Activated naive CD4-positive, alpha-beta T cell treated with Interleukin-2 at 50 U/mL for 16 hours (primary cell): Measurements from ENCODE around the gene CCDC117.
"Not testable (repeated sequence)": the region's sequence is repeated elsewhere in the genome, so short reads cannot be mapped to it uniquely, and the experiment has no call there.

Experiments used
- DNase-seq: peaks from one replicate; pipeline ENCODE4 v3.0.0-alpha.2; 2020

CCDC117 gene

DNA sequence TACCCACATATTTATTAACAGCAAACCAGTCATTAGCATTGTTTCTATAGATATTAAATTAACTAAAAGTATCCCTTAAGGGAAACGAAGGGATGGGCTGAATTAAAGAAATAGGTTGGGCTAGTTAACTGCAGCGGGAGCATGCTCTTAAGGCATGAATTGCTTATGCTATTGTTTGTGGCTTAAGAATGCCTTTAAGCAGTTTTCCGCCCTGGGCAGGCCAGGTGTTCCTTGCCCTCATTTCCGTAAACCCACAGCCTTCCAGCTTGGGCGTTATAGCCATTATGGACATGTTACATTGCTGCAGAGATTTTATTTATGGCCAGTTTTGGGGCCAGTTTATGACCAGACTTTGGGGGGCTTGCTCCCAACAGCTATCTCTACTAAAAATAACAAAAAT lies 32.9 kb downstream of the CCDC117 start:
- DNase-seq = not testable (repeated sequence)

DNA sequence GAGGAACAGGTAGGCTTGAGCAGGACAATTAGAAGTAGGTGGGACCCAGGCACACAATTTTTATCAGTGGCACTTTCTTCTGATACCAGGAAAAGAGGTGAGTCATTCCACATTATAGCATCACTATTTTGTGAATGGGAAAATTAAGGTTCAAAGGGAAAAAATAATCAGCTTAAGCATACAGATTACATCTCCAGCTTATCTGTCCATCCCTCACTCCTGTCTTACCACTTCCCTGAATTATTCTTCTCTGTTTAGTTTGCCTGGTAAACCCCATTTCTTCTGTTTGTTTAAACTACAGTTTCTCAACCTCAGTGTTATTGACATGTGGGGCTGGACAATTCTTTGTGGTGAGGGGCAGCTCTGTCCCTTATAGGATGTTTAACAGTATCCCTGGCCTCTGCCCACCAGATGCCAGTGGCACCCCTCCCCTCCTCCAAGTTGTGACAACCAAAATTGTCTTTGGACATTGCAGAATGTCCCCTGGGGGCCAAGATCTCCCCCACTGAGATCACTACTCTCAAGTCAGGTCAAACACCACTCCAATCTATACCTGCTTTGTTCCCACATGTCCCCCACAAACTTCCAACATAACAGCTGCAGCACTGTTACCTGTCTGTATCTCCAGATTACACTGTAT lies 36.3 kb downstream of the CCDC117 start:
- no peak for DNase-seq

DNA sequence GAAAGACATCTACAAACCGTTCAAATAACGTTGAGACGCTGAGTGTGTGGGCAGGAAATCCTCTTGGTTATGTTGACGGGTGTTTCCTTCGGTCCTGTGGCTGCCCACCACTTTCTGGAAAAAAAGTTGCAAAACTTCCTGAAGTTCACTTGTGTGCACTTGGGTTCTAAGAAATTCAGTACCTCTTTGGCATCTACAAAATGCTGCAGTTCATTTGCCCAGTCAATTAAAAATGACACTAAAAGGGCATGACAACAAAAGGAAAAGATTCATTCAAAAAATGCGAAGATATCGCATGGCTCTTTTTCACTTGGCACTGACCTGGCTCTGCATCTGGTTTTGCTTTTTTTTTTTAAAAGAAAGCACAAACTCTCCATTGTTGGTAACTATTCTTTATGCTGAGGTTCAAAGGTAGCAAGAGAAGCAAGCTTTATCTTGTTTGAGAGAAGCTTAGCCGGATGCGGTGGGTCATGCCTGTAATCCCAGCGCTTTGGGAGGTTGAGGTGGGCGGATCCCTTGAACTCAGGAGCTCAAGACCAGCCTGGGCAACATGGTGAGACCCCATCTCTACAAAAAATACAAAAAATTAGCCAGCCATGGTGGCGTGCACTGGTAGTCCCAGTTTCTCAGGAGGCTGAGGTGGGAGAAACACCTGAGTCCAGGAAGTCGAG lies 38.5 kb downstream of the CCDC117 start:
- DNase-seq = peak; percentile 33

DNA sequence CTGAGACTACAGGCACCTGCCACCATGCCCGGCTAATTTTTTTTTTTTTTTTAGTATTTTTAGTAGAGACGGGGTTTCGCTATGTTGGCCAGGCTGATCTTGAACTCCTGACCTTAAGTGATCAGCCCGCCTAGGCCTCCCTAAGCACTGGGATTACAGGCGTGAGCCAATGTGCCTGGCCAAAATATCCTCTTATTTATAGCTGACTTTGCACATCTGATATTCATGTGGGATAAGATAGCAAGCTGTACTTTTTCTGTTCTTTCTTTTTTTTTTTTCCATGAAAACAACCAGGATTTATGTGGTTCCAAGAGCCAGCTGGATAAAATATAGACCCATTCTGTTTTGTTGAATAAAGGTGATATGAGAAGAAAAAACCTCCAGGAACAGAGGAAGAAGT lies 40.0 kb downstream of the CCDC117 start:
- no peak for DNase-seq

DNA sequence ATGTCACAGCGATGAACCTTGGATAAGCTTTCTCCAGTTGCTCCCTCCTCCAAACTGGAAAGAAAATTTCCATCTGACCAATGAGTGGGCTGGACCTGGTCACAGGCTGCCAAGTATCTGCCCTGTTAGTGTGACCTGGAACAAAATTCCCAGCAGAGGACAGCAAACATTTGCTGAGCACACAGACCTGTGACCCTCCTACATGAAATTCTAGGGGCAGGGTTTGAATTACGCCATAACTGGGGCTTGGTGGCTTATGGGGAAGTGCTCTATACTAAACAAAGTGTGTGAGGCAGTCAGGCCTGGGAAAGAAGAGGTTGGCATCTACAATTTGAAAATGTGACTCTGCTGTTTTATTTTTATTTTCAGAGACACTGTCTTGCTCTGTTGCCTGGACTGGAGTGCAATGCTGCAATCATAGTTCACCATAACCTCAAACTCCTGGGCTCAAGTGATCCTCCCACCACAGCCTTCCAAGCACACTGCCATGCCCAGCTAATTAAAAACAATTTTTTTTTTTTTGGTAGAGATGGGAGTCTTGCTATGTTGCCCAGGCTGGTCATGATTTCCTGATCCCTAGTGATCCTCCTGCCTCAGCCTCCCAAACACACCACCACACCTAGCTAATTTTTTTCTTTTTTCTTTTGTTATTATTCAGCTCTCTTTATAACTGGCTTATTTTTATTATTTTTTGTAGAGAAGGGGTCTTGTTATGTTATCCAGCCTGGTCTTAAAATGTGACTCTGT lies 41.5 kb downstream of the CCDC117 start:
- no peak for DNase-seq

DNA sequence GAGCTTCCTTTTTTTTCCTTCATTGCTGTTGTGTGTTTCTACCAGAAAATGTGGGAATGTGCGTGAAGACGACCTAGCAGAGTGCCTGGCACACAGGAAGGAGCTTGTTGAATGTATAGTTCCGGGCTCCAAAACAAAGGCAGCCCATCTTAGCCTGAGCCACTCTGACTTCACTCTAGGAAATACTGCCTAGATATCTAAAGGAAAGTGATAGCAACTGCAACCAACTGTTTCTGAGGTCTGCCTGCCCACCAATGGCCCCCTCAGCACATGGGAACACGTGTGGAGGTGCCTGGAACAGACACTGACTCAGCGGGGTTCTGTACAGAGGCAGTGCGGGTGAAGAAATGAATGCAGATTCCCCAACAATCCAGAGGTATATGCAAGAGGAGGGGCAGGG lies 42.6 kb downstream of the CCDC117 start:
- DNase-seq = no peak

DNA sequence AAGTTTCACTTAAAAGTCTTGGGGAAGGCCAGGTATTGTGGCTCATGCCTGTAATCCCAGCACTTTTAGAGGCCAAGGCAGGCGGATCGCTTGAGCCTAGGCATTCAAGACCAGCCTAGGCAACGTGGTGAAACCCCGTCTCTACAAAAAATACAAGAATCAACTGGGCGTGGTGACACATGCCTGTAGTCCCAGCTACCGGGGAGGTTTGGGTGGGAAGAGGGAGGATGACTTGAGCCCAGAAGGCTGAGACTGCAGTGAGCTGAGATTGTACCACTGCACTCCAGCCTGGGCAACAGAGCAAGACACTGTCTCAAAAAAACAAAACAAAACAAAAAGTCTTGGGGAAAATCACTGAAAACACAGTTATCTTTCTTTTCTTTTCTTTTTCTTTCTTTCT lies 43.2 kb downstream of the CCDC117 start:
- no peak for DNase-seq

DNA sequence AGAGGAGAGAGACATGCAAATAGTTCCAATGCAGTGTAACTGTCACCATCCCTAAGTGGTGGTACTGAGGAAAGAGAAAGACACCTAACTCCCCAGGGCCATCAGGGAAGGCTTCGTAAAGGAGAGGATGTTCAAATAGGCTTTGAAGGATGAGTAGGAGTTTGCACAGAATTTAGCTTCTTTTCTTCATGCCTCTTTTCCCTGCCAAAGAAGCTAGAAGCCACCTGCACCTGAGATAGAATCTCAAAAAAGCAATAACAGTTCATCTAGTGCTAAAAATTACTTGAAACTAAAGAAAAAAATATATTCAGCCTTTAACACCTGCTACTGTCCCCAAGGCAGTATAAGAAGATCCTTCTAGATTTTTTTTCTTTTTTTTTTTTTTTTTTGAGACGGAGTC lies 44.6 kb downstream of the CCDC117 start:
- no peak for DNase-seq

DNA sequence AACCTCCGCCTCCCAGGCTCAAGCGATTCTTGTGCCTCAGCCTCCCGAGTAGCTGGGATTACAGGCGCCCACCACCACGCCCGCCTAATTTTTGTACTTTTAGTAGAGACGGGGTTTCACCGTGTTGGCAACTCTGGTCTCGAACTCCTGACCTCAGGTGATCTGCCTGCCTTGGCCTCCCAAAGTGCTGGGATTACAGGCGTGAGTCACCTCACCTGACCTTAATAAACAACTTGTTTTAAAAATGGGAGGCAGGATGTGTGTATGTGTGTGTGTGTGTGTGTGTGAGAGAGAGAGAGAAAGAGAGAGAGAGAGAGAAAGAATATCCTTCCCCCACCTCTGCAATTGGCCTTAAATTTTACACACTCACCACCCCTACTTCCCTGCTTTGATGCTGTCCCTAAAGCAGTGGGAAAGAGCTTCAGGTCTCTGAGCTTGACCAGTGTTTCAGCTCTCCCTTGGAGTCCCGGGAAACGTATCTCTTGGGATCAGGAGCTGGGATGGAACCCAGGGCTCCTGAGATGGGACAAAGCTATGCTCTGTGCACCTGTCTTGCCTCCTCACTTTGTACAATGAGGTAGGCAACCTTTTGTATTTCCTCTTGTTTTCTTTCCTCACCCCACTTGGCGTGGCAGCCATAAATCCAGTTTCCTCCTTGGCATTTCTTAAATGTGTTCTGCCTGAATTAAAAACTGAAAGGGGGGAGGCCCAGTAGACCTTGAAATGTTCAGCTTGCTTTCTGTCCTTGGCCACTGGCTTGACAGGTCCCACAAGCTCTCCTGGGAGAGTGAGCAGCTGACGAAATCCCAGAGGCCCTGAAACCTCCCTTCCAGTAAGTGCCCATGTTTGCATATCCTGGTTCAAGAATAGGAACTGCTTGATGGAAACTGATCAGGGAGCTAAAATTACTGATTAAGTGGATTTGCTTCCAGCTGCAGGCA lies 45.7 kb downstream of the CCDC117 start:
- no peak for DNase-seq

DNA sequence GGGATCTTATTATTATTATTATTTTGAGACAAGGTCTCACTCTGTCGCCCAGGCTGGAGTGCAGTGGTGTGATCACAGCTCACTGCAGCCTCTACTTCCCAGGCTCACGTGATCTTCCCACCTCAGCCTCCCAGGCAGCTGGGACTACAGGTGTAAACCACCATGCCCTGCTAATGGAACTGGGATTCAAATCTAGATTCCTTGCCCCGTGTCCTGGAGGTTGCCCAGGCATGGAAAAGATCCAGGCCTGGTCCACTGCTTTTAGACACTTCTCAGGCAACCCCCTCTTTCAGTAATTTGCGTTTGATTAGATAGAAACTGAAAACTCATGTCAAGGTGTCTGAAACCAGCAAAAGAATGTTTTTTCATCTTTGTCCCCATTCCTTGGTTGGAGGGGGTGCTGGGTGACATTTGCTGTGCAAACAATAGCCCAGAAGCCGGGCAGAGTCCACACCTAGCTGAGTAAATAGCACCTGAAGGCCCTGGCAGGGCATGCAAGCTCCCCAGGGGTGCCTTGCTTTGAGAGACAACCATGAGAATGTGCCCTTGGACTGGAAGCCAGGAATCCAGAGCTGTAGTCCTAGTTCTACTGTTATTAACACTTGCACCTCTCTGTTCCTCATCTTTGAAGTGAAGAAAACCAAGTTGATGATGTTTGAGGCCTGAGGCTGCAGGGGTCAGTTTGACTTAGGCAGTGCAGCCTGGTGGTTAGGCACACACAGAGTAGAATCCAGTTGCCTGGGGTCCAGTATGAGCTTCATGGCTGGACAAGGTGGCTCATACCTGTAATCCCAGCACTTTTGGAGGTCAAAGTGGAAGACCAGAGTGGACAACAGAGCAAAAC lies 47.0 kb downstream of the CCDC117 start:
- no peak for DNase-seq

DNA sequence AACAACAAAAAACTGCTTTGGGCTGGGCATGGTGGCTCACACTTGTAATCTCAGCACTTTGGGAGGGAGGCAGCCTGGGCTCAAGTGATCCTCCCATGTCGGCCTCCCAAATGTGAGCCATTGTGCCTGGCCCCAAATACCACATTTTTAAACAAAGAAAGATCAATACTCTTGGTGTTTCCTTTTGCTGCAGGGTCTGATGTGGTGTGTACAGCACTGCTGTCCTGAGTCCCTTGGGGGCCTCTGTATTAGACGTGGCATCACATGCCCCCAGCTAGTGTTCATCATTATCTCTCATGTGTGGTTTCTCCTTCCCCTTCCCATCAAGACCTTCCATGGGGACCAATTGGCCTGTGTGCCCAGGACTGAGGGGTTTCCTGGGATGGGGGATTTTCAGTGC lies 48.4 kb downstream of the CCDC117 start:
- DNase-seq = no peak

DNA sequence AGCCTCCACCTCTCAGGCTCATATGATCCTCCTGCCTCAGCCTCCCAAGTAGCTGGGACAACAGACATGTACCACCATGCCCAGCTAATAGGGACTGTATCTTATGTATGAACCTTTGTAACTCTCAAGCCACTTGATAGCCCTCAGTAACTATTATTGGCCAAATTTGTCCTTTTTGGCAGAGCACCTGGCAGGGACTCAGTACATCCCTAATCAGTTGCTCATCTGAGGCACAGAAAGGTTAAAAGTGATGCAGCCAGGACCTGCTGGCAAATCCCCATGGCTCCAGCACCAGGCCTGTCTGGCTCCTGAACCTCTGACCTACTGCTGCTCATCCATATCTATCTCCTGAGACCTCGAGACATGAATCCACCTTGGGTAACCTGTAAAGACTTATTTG lies 49.0 kb downstream of the CCDC117 start:
- no peak for DNase-seq

DNA sequence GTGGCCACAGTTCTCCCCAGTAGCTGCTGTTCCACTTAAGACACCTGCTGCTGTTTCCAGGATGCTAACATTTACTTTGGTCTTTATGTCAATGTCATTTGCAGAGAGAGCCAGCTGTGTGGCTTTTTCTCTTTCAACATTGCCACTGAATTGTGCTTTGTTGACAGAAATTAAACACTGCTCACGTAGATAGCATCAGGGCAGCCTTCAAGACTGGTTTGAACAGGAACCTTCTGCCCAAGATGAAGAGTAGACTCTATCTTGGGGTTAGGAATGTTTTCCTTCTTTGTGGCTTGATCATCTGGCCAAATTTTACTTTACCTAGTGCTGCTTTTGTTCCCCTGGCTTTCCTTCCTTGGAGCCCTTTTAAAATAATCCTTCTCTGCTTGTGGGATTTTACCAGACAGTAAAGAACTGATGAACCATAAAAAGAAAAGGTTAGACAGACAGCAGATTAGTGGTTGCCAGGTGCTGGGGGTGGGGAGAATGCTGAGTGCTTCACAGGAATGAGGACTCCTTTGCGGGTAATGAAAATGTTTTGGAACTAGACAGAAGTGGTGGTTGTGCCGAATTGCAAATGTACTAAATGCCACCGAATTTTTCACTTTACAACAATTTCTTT lies 50.5 kb downstream of the CCDC117 start:
- no peak for DNase-seq

DNA sequence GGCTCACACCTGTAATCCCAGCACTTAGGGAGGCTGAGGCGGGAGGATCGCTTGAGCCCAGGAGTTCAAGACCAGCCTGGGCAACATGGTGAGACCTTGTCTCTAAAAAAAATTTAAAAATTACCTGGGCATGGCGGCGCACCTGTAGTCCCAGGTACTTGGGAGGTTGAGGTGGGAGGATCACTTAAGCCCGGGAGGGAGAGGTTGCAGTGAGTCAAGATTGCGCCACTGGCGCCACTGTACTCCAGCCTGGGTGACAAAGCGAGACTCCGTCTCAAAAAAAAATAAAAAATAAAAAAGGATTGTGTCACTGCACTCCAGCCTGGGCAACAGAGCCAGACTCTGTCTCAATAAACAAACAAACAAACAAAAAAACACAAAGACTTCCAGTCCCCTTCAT lies 52.0 kb downstream of the CCDC117 start:
- DNase-seq = not testable (repeated sequence)

DNA sequence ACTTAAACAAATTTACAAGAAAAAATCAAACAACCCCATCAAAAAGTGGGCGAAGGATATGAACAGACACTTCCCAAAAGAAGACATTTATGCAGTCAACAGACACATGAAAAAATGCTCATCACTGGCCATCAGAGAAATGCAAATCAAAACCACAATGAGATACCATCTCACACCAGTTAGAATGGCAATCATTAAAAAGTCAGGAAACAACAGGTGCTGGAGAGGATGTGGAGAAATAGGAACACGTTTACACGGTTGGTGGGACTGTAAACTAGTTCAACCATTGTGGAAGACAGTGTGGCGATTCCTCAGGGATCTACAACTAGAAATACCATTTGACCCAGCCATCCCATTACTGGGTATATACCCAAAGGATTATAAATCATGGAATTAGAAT lies 53.9 kb downstream of the CCDC117 start:
- not testable (repeated sequence) for DNase-seq

DNA sequence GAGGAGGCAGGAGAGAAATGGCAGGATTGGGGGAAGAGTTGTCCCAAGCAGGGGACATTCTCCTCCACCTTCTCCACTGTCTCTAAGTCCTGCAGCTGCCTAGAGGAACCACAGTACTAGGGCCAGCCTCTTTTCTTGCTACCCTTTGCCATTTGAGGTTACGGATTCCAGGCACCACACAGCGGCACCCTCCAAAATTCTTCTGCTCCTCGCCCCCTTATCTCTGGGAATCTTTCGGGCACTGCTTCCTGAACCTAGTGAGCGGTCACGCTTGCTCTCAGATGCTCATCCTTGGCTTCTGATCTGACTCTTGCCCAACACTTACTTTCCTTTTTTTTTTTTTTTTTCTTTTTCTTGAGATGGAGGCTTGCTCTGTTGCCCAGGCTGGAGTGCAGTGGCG lies 54.4 kb downstream of the CCDC117 start:
- DNase-seq = no peak

DNA sequence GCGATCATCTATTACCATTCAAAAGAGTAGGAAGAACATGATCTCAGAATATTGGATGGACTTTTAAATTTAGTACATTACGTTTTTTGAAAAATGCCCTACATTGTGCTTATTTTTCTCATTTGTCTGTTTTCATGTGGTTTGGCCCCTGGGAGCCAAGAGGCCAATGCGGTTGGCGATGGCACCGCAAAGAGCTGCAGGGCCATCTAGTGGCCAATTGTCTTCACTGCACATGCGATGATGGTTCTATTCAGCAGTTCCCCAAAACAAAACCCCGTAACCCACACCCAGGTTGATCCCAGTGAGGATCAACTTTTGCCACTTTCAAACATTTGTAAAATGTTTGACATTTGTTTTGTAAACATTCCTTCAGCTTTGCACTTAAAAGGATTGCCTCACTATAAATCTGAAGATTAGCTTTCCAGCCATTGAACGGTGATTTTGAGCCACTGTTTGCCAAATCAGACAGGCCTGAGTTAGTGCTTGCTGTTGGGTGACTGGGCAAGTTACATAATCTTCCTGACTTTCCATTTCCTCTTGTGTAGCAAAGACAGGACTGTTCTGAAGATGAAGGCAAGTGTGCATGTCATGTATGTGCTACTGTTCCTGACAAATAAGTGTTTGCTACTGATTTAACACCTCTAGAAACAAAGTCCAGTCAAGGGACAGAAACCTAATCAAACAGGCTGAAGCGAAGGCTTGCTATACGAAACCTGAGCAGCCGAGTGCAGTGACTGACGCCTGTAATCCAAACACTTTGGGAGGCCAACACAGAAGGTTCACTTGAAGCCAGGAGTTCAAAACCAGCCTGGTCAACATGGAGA lies 57.1 kb downstream of the CCDC117 start:
- peak; percentile 73 for DNase-seq

DNA sequence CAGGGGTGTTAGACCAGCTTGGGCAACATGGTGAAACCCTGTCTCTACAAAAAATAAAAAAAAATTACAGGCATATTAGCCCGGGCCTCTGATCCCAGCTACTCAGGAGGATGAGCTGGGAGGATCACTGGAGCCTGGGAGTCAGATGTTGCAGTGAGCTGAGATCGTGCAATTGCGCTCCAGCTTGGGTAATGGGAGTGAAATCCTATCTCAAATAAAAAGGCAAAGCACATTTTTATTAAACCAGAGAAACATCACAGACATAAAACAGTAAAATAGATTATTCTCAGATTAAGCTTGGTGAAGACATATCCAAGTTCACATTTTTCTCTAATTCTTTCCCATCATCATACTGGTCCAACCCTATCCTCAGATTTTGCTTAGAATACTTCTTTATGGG lies 57.9 kb downstream of the CCDC117 start:
- no peak for DNase-seq

DNA sequence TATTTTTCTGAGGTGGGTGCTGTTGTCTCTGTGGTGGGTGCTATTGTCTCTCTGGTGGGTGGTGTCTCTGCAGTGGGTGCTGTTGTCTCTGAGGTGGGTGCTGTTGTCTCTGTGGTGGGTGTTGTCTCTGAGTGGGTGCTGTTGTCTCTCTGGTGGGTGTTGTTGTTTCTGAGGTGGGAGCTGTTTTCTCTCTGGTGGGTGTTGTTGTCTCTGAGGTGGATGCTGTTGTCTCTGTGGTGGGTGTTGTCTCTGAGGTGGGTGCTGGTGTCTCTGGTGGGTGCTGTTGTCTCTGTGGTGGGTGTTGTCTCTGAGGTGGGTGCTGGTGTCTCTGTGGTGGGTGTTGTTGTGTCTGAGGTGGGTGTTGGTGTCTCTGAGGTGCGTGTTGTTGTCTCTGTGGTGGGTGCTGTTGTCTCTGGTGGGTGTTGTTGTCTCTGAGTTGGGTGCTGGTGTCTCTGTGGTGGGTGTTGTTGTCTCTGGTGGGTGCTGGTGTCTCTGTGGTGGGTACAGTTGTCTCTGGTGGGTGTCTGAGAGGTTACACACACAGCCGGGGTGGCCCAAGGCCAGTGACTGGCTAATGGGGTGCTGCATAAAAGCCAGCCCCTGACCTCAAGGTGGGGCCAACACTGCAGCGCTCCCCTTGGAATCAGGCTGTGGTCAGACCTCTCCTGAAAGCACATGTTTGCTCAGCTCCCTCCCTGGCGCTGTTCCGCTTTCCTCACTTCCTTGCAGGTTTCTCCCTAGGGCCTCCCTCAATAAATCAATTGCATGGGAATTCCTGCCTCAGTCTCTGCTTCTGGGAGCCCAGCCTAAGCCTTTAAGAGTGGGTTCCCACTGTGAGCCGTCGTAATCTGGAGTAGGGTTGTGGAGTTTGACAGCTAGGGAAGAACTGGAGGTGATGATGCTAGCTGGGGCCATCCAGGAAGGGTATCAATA lies 58.9 kb downstream of the CCDC117 start:
- DNase-seq = no peak

DNA sequence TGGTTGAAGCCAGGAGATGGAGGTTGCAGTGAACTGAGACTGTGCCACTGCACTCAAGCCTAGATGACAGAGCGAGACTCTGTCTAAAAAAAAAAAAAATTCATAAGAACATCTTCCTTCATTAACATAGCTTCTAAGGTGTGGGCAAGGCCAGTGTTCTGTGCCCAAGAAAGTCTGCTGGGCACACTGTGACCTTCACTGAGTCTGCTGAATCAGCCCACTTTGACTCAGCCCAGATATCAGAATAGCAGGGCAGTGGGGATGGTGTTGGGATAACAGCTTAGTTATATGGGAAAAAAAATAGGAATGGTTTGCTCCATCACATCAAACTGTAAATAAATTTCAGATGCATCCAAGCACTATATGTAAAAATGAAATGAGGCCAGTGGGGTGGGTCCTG lies 60.2 kb downstream of the CCDC117 start:
- no peak for DNase-seq
